ENCODE measurements around the gene ZNF385C. TPM values are rescaled to one million over a fixed set of nuclear protein-coding genes. Genes with fewer than 3 reads are reported as not detected.

Gene ZNF385C
- total RNA-seq, 1 experiment from 2014 or later: 1.1 TPM

GRCh38 chr17:42038221-42038973 lies 59.9 kb downstream of the ZNF385C start:
- no peak for TF ChIP-seq POLR2A (IDR thresholded peaks at IDR 0.05; ENCODE audit: borderline replicate concordance, extremely low read depth, insufficient read depth, insufficient read length)
- TF ChIP-seq JUND (IDR thresholded peaks at IDR 0.05): no peak
- no peak for TF ChIP-seq ZNF274 (IDR thresholded peaks at IDR 0.05; ENCODE audit: low read depth, low read length)
- TF ChIP-seq, protein P1, sequence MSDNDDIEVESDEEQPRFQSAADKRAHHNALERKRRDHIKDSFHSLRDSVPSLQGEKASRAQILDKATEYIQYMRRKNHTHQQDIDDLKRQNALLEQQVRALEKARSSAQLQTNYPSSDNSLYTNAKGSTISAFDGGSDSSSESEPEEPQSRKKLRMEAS (IDR thresholded peaks at IDR 0.05): no peak
- no peak for TF ChIP-seq SRF (IDR thresholded peaks at IDR 0.05; ENCODE audit: low read depth)
- TF ChIP-seq POLR2AphosphoS5 (IDR thresholded peaks at IDR 0.05; ENCODE audit: low read depth, low read length): no peak
- Histone ChIP-seq H2AFZ (ENCODE audit: low read depth, low read length, poor library complexity, severe bottlenecking) (no peak overlapping the region), H3K27me3 (ENCODE audit: insufficient read depth, low read length) (no peaks in the 10 kb centered on the region), H3K4me3 (replicated peaks in 1 of 2; ENCODE audit: low read depth in 1 of 2, low read length in 2 of 2) (no peak overlapping the region), H3K79me2 (ENCODE audit: insufficient read depth, low read length) (no peaks in the 10 kb centered on the region), H3K9ac (ENCODE audit: low read length) (no peak overlapping the region), H4K20me1 (ENCODE audit: insufficient read depth) (no peaks in the 10 kb centered on the region), H3K36me3 (ENCODE audit: control insufficient read depth in 1 of 2, insufficient read depth in 2 of 2, low read length in 2 of 2) (no peaks in the 10 kb centered on the region), H3K9me3 (ENCODE audit: control insufficient read depth in 1 of 2, insufficient read depth in 1 of 2, low read depth in 1 of 2, low read length in 2 of 2) (no peaks in the 10 kb centered on the region), H3K9me2 (ENCODE audit: insufficient read depth) (no peaks in the 10 kb centered on the region), H3K27ac (ENCODE audit: low read depth, low read length) (no peak overlapping the region), H3K4me1 (ENCODE audit: control insufficient read depth in 1 of 2, insufficient read depth in 2 of 2, low read length in 2 of 2) (no peaks in the 10 kb centered on the region), H3K4me2 (ENCODE audit: low read length) (no peak overlapping the region)
- intact Hi-C loops (cut with micrococcal nuclease): no loop called here
- no peak for DNase-seq (ENCODE audit: low read depth, low spot score)
- no TSS peak for BruUV-seq (replicated peaks)
- ChIA-PET POLR2A (no interaction called here), RAD21 (ENCODE audit: low non-redundant PET in 1 of 2, low total read pairs in 2 of 2, uncharacterized antibody in 2 of 2, unreplicated experiment in 2 of 2) (no interaction called here), CTCF (interaction anchor here (1.8 kb wide), 1 partner anchor 10 kb away, joined by 4 read pairs; no protein-coding TSS in a partner anchor)
- no peak for ATAC-seq

DNA sequence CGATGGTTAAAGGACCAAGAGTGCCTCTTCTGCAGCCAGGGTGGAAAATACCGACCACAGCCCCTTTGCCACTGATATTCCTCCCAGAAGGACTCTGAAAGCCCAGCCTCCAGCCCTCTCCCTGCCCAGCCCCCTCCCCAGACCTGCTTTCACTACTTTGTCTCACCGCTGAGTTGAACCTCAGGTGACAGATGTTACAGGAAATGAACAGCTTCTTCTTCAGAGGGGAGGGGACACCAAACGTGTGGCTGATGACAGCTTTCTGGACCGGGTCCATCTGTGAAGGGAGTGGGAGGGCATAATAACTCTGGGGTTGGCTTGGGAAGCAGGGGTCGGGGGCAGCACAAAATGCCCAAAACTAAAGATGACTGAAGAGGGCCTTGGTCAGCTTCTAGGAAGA lies 64.2 kb downstream of the ZNF385C start:
- BruUV-seq (replicated peaks): no TSS peak
- Histone ChIP-seq H3K27ac (ENCODE audit: low read depth, low read length) (no peak overlapping the region), H3K36me3 (ENCODE audit: control insufficient read depth in 1 of 2, insufficient read depth in 2 of 2, low read length in 2 of 2) (no peaks in the 10 kb centered on the region), H3K4me2 (ENCODE audit: low read length) (no peak overlapping the region), H4K20me1 (ENCODE audit: insufficient read depth) (no peaks in the 10 kb centered on the region), H3K9ac (ENCODE audit: low read length) (no peak overlapping the region), H3K4me1 (ENCODE audit: control insufficient read depth in 1 of 2, insufficient read depth in 2 of 2, low read length in 2 of 2) (peaks cover 0 to under 1% of the 10 kb centered on the region in 2 experiments; a peak in 1 of 4 replicates), H3K79me2 (ENCODE audit: insufficient read depth, low read length) (no peaks in the 10 kb centered on the region), H3K4me3 (replicated peaks in 1 of 2; ENCODE audit: low read depth in 1 of 2, low read length in 2 of 2) (no peak overlapping the region), H3K9me2 (ENCODE audit: insufficient read depth) (no peaks in the 10 kb centered on the region), H3K9me3 (ENCODE audit: control insufficient read depth in 1 of 2, insufficient read depth in 1 of 2, low read depth in 1 of 2, low read length in 2 of 2) (no peaks in the 10 kb centered on the region), H3K27me3 (ENCODE audit: insufficient read depth, low read length) (no peaks in the 10 kb centered on the region), H2AFZ (ENCODE audit: low read depth, low read length, poor library complexity, severe bottlenecking) (no peak overlapping the region)
- DNase-seq (ENCODE audit: low read depth, low spot score) (no peak), ATAC-seq (no peak)
- ChIA-PET CTCF (no interaction called here), RAD21 (ENCODE audit: low non-redundant PET in 1 of 2, low total read pairs in 2 of 2, uncharacterized antibody in 2 of 2, unreplicated experiment in 2 of 2) (no interaction called here), POLR2A (no interaction called here)
- TF ChIP-seq, protein P2, sequence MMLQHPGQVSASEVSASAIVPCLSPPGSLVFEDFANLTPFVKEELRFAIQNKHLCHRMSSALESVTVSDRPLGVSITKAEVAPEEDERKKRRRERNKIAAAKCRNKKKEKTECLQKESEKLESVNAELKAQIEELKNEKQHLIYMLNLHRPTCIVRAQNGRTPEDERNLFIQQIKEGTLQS (IDR thresholded peaks at IDR 0.05): no peak
- no peak for TF ChIP-seq CEBPB (IDR thresholded peaks at IDR 0.05; ENCODE audit: low read depth)
- TF ChIP-seq CBX3 (IDR thresholded peaks at IDR 0.05; ENCODE audit: low read depth): no peak
- no peak for TF ChIP-seq POLR2A (IDR thresholded peaks at IDR 0.05; ENCODE audit: borderline replicate concordance, extremely low read depth, insufficient read depth, insufficient read length)
- no peak for TF ChIP-seq SRF (IDR thresholded peaks at IDR 0.05; ENCODE audit: low read depth)
- no peak for TF ChIP-seq TCF7L2 (IDR thresholded peaks at IDR 0.05; ENCODE audit: borderline replicate concordance, extremely low read depth, insufficient read depth, insufficient read length)
- no peak for TF ChIP-seq EZH2phosphoT487 (IDR thresholded peaks at IDR 0.05; ENCODE audit: borderline replicate concordance)
- TF ChIP-seq JUND (IDR thresholded peaks at IDR 0.05): no peak
- no peak for TF ChIP-seq RAD21 (IDR thresholded peaks at IDR 0.05; ENCODE audit: low read depth)
- intact Hi-C loops (cut with micrococcal nuclease): no loop called here
